Dermis blood vessel endothelial cell (primary cell): ENCODE data around the gene RPL10L. TPM values are rescaled to one million over a fixed set of nuclear protein-coding genes. Genes with fewer than 3 reads are reported as not detected.

Experiments
- DNase-seq: peaks from one replicate; pipeline ENCODE4 v3.0.0; 2010
- total RNA-seq: library from RNA; depleted of rRNA; stranded (reverse); fragments of >200 nt; gene quantifications from 2 replicates; pipeline ENCODE4 v1.2.3, GENCODE V29; 2014

Gene RPL10L
- not detected in 2 replicates for total RNA-seq

DNA sequence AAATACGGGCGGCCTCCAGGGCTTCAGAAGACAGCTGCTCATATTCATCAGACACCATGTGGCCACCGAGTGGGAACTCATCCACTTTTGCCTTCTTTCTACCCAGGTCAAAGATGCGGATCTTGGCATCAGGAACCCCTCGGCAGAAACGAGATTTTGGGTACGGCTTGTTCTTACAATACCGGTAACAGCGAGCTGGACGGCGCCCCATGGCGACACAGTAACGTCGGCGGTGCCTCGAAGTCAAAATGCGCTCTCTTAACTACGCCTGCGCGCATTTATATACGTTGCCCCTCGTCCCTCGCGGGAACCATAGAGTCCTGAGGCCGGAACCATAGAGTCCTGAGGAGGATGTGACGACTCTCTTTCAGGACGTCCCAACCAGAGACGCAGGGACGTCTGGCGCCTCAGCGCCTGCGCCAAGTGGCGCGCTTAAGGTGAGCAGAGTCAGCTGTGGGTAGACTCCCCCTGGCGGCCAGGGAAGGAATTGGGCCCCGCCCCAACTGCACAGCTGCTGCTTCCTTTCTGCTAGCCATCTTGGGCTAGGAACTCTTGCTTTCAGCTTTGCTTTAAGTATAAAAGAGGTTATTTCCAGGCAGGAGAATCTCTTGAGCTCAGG is at the start of gene RPL10L:
TSS of gene RPL10L (minus strand) at position 256 of the 619 bp plus-strand sequence. CDS start at position 211, 45 bp downstream.
- DNase-seq = no peak

DNA sequence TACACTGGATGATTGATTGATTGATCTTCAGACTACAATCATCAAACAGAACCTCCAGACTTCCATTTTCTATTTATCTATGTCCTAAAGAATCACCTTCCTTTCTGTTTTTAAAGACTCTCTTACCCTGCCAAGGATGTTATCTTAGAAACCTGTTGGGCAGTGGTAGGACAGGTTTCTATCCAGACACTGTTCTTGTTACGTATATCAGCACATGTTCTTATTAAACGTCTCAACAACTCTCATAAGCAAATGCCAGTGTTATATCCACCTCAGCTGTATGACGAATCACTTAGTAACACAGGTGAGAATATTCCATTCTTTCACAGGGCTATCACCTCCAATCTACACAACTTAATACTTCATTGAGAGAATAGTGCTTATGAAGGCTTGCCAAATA is 40.2 kb upstream of the RPL10L start:
- DNase-seq = no peak

DNA sequence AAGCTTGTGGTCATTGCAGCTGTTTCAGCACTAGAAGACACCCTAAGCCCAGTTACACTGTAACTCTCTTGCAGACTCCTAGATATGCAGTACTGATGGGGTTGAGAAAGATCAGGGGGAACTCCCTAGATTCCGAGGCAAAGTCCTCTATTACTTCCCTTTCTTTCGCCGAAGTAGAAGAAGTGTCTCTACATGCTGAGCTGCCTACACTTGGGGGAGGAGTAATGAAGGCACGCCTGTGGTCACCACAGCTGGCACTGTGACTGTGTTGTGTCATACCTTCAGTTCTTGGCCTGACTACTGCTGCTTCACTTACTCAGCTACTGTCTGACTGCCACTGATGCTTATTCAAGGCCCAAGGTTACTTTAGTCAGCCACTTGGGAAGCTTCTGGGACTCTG is 35.1 kb upstream of the RPL10L start:
- no peak for DNase-seq

DNA sequence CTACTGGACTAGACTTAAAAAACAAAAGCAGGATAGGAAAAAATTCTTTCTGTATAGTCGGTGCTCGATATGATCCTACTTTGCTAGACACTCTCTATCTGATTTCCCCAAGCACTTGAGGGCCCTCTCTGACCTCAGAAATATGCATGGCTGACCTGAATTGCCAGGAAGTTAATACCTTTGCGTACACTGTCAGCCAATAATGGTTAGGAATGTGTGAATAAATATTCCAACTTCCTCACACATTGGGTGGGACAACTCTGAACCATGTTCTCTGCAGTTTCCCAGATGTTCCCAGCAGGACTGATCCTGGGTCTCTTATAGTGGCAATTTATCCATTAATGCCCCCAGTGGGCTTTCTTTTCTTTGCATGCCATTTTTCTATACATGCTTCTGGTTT is 20.5 kb upstream of the RPL10L start:
- DNase-seq = no peak

DNA sequence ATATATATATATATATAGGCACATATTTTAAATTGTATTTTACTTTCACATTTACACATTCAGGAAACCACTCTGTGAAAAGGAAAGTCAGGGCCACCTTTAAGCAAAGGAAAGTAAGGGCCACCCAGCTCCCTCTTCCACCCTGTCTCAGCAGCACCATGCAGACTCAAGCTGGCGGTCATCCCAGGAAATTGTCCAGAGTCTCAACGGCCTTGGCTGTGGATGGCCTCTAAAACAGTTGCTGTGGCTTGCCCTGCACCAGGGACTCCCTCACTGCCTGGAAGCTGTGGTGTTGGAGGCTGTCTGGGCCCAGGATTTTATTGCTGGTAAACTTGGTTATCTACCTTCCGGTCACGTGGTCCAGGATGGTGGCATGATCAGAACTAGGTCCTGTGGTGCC is 11.8 kb upstream of the RPL10L start:
- no peak for DNase-seq

DNA sequence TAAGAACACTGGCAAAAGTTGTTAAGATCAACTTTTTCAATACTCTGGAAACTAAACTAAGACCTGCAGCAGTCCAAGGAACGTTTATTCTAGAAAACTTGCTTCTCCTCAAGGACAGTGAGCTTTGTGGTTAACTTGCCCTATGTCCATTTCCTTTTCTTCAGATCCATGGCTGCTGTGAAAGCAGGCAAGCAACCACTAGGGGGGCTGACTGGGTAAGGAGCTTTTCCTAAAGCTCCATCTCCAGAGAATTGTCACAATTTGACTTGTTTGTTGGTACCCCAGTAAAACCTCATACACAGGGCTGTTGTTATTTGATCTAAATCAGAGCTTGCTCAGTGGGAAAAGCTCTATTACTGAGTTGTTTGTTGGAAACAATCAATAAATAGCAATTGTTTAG is 10.1 kb upstream of the RPL10L start:
- DNase-seq = no peak

DNA sequence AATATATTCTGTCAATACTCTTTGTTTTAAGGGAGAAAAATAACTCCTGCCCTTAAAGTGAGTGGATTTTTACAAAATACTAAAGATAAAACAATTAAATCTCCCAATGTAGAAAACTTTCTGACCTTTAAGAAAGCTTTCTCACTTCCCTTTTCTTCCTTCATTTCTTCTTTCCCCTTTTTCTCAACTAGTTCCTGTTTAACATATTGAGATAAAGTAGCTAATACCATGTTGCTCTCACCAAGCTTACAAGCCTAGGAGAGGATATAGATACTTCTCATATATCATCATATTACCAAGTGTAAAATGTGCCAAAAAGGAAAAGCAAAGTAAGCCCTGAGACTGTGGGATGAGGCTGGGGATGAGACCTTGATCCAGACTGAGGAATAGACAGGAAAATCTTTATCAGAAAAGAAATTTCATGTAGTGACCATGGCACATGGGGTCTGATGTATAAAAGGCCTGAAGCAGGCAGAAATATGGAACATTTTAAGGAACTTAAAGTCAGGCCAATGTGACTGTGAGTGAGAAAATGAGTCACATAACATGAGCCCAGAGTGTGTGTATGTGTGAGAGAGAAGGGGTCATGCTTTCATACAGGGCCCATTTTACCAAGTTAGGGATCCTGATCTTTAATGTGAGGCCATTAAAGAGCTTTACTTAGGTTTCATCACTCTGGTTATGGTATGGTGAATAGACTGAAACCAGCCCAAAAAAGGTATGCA is 1.6 kb upstream of the RPL10L start:
- no peak for DNase-seq

DNA sequence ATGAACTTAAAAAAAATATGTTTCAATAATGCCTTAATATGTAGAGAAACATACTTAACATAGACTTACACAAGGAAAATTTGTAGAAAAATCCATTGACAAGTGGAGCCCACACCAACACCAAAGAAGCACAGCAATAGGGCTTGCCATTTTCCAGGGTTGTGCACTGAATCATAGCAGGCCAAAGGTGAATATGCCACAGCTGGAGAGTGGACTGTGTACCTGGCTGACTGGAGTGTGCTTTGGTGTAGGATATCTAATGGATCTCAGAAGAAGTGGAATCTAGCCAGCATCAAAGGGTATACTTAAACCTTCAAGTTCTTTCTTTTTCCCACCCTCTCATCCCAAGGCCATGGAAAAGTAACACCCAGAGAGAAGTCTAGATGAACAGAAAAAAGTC is 4.8 kb downstream of the RPL10L start:
- no peak for DNase-seq

DNA sequence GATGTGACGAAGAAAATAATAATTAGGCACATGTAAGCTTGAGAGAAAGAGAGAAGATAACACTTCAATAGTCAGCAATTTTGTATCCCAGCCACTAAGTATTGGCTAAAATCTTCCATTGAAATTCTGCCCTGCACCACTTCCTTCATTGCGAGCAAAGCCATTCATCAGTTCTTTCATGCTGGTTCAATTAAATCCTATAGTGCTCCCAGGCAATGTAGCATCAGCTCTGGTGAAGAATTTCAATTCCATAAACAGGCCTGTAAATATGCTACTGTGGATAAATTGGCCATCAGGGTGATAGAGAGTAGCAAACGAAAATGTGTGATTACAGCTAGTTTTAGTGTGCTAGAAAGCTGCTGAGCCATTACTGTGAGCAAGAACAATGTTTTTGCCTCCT is 24.7 kb downstream of the RPL10L start:
- no peak for DNase-seq
